ENCODE data around the gene ANKRD7. TPM values are rescaled to one million over a fixed set of nuclear protein-coding genes. Genes with fewer than 3 reads are reported as not detected.

The ANKRD7 gene
- total RNA-seq, 4 donors from 2014 or later, result 4.8 TPM; not detected in 3

GRCh38 chr7:118281196-118281595 lies 56.7 kb downstream of the ANKRD7 start:
- Histone ChIP-seq H3K4me1 (no peaks in the 10 kb centered on the region), H3K27ac (no peak overlapping the region), H3K4me3 (no peak overlapping the region), H3K9me3 (no peaks in the 10 kb centered on the region), H3K27me3 (no peaks in the 10 kb centered on the region), H3K36me3 (no peaks in the 10 kb centered on the region)
- intact Hi-C loops (cut with DNase I; ENCODE audit: low total_unique reads), result no loop called here
- no peak for DNase-seq
- TF ChIP-seq CTCF (IDR thresholded peaks at IDR 0.05), result no peak
- no peak for TF ChIP-seq POLR2A (IDR thresholded peaks at IDR 0.05)

GRCh38 chr7:118285358-118285757 lies 60.9 kb downstream of the ANKRD7 start:
- intact Hi-C loops (cut with DNase I; ENCODE audit: low total_unique reads), result no loop called here
- Histone ChIP-seq H3K4me1 (no peaks in the 10 kb centered on the region), H3K4me3 (no peak overlapping the region), H3K27ac (no peak overlapping the region), H3K9me3 (no peaks in the 10 kb centered on the region), H3K36me3 (no peaks in the 10 kb centered on the region), H3K27me3 (no peaks in the 10 kb centered on the region)
- TF ChIP-seq POLR2A (IDR thresholded peaks at IDR 0.05) (no peak), CTCF (IDR thresholded peaks at IDR 0.05) (no peak)
- no peak for DNase-seq

- Histone ChIP-seq H3K9me3 (no peaks in the 10 kb centered on the region), H3K4me3 (no peak overlapping the region), H3K36me3 (no peaks in the 10 kb centered on the region), H3K27ac (no peak overlapping the region), H3K4me1 (no peaks in the 10 kb centered on the region), H3K27me3 (no peaks in the 10 kb centered on the region)
- no peak for TF ChIP-seq POLR2A (IDR thresholded peaks at IDR 0.05)
- no peak for TF ChIP-seq CTCF (IDR thresholded peaks at IDR 0.05)
- no peak for DNase-seq
- intact Hi-C loops (cut with DNase I; ENCODE audit: low total_unique reads), result no loop called here
Measured at GRCh38 chr7:118286131-118286530, 61.6 kb downstream of the ANKRD7 start.

GRCh38 chr7:118288098-118288497 lies 63.6 kb downstream of the ANKRD7 start:
- DNase-seq, result no peak
- no peak overlapping the region for H3K27ac ChIP-seq
- H3K4me1 ChIP-seq, result no peaks in the 10 kb centered on the region
- no peaks in the 10 kb centered on the region for H3K9me3 ChIP-seq
- no peaks in the 10 kb centered on the region for H3K27me3 ChIP-seq
- no peak overlapping the region for H3K4me3 ChIP-seq
- intact Hi-C loops (cut with DNase I; ENCODE audit: low total_unique reads), result no loop called here
- TF ChIP-seq POLR2A (IDR thresholded peaks at IDR 0.05) (no peak), CTCF (IDR thresholded peaks at IDR 0.05) (no peak)
- no peaks in the 10 kb centered on the region for H3K36me3 ChIP-seq

- H3K27me3 ChIP-seq, result no peaks in the 10 kb centered on the region
- H3K4me1 ChIP-seq, result no peaks in the 10 kb centered on the region
- no peaks in the 10 kb centered on the region for H3K36me3 ChIP-seq
- no peak overlapping the region for H3K4me3 ChIP-seq
- H3K27ac ChIP-seq, result no peak overlapping the region
- no peak for DNase-seq
- H3K9me3 ChIP-seq, result no peaks in the 10 kb centered on the region
- intact Hi-C loops (cut with DNase I; ENCODE audit: low total_unique reads), result no loop called here
- TF ChIP-seq CTCF (IDR thresholded peaks at IDR 0.05) (no peak), POLR2A (IDR thresholded peaks at IDR 0.05) (no peak)
Measured at GRCh38 chr7:118289476-118289875, 65.0 kb downstream of the ANKRD7 start.

Other genes with a start within 250 kb of the ANKRD7 start
- gene LSM8, start 40.5 kb upstream of the ANKRD7 start, total RNA-seq, result 10 to 100 TPM; 14.1 to 60.4 (median 38.5) TPM